ENCODE measurements around the gene GRAMD4. TPM values are rescaled to one million over a fixed set of nuclear protein-coding genes. Genes with fewer than 3 reads are reported as not detected.

The GRAMD4 gene
- total and polyA plus RNA-seq, 10 of the 15 experiments (the other 5 are each of a cell fraction or from before 2014, with no cell fraction given), result 0.21 to 45.5 (median 10.6) TPM

GRCh38 chr22:46614025-46614931 is 5.9 kb upstream of the GRAMD4 start (continued):
- TF ChIP-seq SIN3A (IDR thresholded peaks at IDR 0.05; ENCODE audit: low read depth, low read length) (no peak; the same call in 1 of the 2 replicates), SRF (IDR thresholded peaks at IDR 0.05; ENCODE audit: low read depth in 2 of 2, low read length in 2 of 2) (no peak), GABPA (IDR thresholded peaks at IDR 0.05; ENCODE audit: low read depth) (peak; percentile 39; the same call in 1 of the 2 replicates), NBN (IDR thresholded peaks at IDR 0.05) (no peak), ZBTB40 (IDR thresholded peaks at IDR 0.05; ENCODE audit: borderline replicate concordance) (peak; percentile 64; the same call in 1 of the 2 replicates), E2F8 (IDR thresholded peaks at IDR 0.05; ENCODE audit: low read depth, partially characterized antibody) (peak; percentile 81), JUND (IDR thresholded peaks at IDR 0.05; ENCODE audit: low read depth, low read length) (no peak), CHD1 (IDR thresholded peaks at IDR 0.05; ENCODE audit: low read depth, low read length) (0 out of 2 replicates have a peak, but pooled peaks have one; percentile 55), WRNIP1 (IDR thresholded peaks at IDR 0.05; ENCODE audit: borderline replicate concordance, low read depth, low read length) (no peak), GATAD2B (conservative IDR thresholded peaks at IDR 0.05; ENCODE audit: low read depth) (no peak), SPI1 (IDR thresholded peaks at IDR 0.05; ENCODE audit: borderline replicate concordance, insufficient read depth, low read depth, low read length) (no peak), RELB (IDR thresholded peaks at IDR 0.05; ENCODE audit: low read depth) (0 out of 2 replicates have a peak, but pooled peaks have one; percentile 20), YBX1 (IDR thresholded peaks at IDR 0.05) (no peak), CBX5 (IDR thresholded peaks at IDR 0.05; ENCODE audit: low read depth) (no peak), ZNF384 (IDR thresholded peaks at IDR 0.05; ENCODE audit: borderline replicate concordance, low read depth, low read length) (no peak), RFX5 (IDR thresholded peaks at IDR 0.05; ENCODE audit: low read depth, low read length) (no peak), ZBTB4 (CRISPR knock-in tag; IDR thresholded peaks at IDR 0.05) (no peak)
